ENCODE results near the gene CHRNE. TPM values are rescaled to one million over a fixed set of nuclear protein-coding genes. Genes with fewer than 3 reads are reported as not detected.

The CHRNE gene
- total and polyA plus RNA-seq, 2 experiments from 2014 or later, result 0.24 to 1.2 TPM

GRCh38 chr17:4940555-4941318, 37.8 kb upstream of the CHRNE start:
- TF ChIP-seq POLR2AphosphoS5 (IDR thresholded peaks at IDR 0.05; ENCODE audit: low read depth) (peak; percentile 36; the same call in 1 of the 2 replicates), CTCF (conservative IDR thresholded peaks at IDR 0.05; ENCODE audit: low read depth in 2 of 2) (no peak)
- Histone ChIP-seq H3K4me2 (peak overlapping the region; percentile 99), H3K79me2 (replicated peaks; ENCODE audit: insufficient read depth) (peaks cover 44% of the 10 kb centered on the region), H4K20me1 (replicated peaks; ENCODE audit: insufficient read depth) (peaks cover 24% of the 10 kb centered on the region), H2AFZ (no peak overlapping the region), H3K36me3 (ENCODE audit: insufficient read depth) (peaks cover 12% of the 10 kb centered on the region), H3K4me1 (ENCODE audit: insufficient read depth) (peaks cover 32% of the 10 kb centered on the region), H3F3A (replicated peaks; ENCODE audit: low read depth) (peaks cover 49% of the 10 kb centered on the region), H3K4me3 (peak overlapping the region; percentile 78), H3K27me3 (ENCODE audit: insufficient read depth) (no peaks in the 10 kb centered on the region), H3K9me2 (ENCODE audit: insufficient read depth) (no peaks in the 10 kb centered on the region), H3K27ac (ENCODE audit: low read depth) (peak overlapping the region; percentile 80)
- ATAC-seq (peak; percentile 67), DNase-seq (ENCODE audit: low spot score) (peak; percentile 96)
- H3K27me3 Mint-ChIP-seq (ENCODE audit: insufficient read depth, low read depth, poor library complexity), result peaks cover 32% of the 10 kb centered on the region
- peak overlapping the region; percentile 100 for H3K27ac Mint-ChIP-seq
- H3K4me3 Mint-ChIP-seq, result peak overlapping the region; percentile 92
- H3K36me3 Mint-ChIP-seq (ENCODE audit: low read depth), result peaks cover 86% of the 10 kb centered on the region
- no peaks in the 10 kb centered on the region for H3K9me3 Mint-ChIP-seq
- H3K4me1 Mint-ChIP-seq, result peaks cover 38% of the 10 kb centered on the region

- peak; percentile 100 for DNase-seq (ENCODE audit: low spot score)
- Histone ChIP-seq H3K9me2 (ENCODE audit: insufficient read depth) (no peaks in the 10 kb centered on the region), H3K79me2 (replicated peaks; ENCODE audit: insufficient read depth) (peaks cover 36% of the 10 kb centered on the region), H3F3A (replicated peaks; ENCODE audit: low read depth) (peaks cover 42% of the 10 kb centered on the region), H2AFZ (0 out of 2 replicates have a peak within 1 kb of the TSS, but pooled peaks have one; percentile 26), H3K27ac (ENCODE audit: low read depth) (peak within 1 kb of the TSS; percentile 84), H3K4me3 (peak within 1 kb of the TSS; percentile 78), H3K4me1 (ENCODE audit: insufficient read depth) (peaks cover 25% of the 10 kb centered on the region), H3K27me3 (ENCODE audit: insufficient read depth) (no peaks in the 10 kb centered on the region), H4K20me1 (replicated peaks; ENCODE audit: insufficient read depth) (peaks cover 19% of the 10 kb centered on the region; the same call in 1 of the 2 replicates), H3K4me2 (peak within 1 kb of the TSS; percentile 100), H3K36me3 (ENCODE audit: insufficient read depth) (peaks cover 5% of the 10 kb centered on the region)
- peaks cover 24% of the 10 kb centered on the region for H3K27me3 Mint-ChIP-seq (ENCODE audit: insufficient read depth, low read depth, poor library complexity)
- peak; percentile 74 for ATAC-seq
- no peaks in the 10 kb centered on the region for H3K9me3 Mint-ChIP-seq
- peaks cover 79% of the 10 kb centered on the region for H3K36me3 Mint-ChIP-seq (ENCODE audit: low read depth)
- H3K27ac Mint-ChIP-seq, result peak within 1 kb of the TSS; percentile 100
- peaks cover 30% of the 10 kb centered on the region for H3K4me1 Mint-ChIP-seq
- H3K4me3 Mint-ChIP-seq, result peak within 1 kb of the TSS; percentile 92
- TF ChIP-seq CREB1 (CRISPR knock-in tag; IDR thresholded peaks at IDR 0.05; ENCODE audit: low read depth) (peak; percentile 18; the same call in 1 of the 2 replicates), STAT1 (IDR thresholded peaks at IDR 0.05; ENCODE audit: unreplicated experiment) (no peak), EZH2 (IDR thresholded peaks at IDR 0.05; ENCODE audit: low read depth, unreplicated experiment) (no peak), REST (IDR thresholded peaks at IDR 0.05; ENCODE audit: unreplicated experiment) (no peak), POLR2AphosphoS5 (IDR thresholded peaks at IDR 0.05; ENCODE audit: low read depth) (peak; percentile 89)
These were observed 37.1 kb upstream of the CHRNE start, which contains the start of the genes RNF167 and SLC25A11 for GRCh38 chr17:4939796-4940554. Gene RNF167 (plus strand): TSS chr17:4940268. CDS start chr17:4940910, 642 bp downstream. Gene SLC25A11 (minus strand): TSS chr17:4940046. CDS start chr17:4939910, 136 bp downstream.
